ENCODE measurements around the gene ZC3H4. TPM values are rescaled to one million over a fixed set of nuclear protein-coding genes. Genes with fewer than 3 reads are reported as not detected.
"Not testable (repeated sequence)": the region's sequence is repeated elsewhere in the genome, so short reads cannot be mapped to it uniquely, and the experiment has no call there.

ZC3H4 gene
- total RNA-seq, 2 donors from 2014 or later: 35.3 to 49.1 TPM

DNA sequence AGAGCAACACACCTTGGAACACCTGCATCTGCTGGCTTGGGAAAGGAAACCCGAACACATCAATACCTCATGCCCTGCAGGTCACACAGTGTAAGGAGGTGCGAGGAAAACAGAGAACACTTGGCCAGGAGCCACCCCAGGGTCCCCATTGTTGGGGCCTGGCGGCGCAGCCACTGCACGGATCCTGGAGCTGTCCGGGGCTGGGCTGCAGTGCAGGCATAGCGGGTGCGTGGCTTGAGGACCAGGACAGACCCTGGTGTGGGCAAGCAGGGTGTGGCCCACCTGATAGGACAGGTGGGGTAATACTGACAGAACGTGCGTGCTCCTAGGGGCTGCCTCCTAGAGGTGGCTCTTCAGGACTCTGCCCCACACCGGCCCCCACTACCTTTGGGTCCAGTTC lies 48.3 kb downstream of the ZC3H4 start:
- TF ChIP-seq POLR2AphosphoS5 (IDR thresholded peaks at IDR 0.05): no peak
- TF ChIP-seq, protein P1, sequence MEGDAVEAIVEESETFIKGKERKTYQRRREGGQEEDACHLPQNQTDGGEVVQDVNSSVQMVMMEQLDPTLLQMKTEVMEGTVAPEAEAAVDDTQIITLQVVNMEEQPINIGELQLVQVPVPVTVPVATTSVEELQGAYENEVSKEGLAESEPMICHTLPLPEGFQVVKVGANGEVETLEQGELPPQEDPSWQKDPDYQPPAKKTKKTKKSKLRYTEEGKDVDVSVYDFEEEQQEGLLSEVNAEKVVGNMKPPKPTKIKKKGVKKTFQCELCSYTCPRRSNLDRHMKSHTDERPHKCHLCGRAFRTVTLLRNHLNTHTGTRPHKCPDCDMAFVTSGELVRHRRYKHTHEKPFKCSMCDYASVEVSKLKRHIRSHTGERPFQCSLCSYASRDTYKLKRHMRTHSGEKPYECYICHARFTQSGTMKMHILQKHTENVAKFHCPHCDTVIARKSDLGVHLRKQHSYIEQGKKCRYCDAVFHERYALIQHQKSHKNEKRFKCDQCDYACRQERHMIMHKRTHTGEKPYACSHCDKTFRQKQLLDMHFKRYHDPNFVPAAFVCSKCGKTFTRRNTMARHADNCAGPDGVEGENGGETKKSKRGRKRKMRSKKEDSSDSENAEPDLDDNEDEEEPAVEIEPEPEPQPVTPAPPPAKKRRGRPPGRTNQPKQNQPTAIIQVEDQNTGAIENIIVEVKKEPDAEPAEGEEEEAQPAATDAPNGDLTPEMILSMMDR (IDR thresholded peaks at IDR 0.05): no peak
- no peak for TF ChIP-seq POLR2A (IDR thresholded peaks at IDR 0.05)
- H3K9me3 ChIP-seq: no peaks in the 10 kb centered on the region
- WGBS: 87% methylated on average over 7 of the region's 11 CpGs
- intact Hi-C loops (cut with DNase I): no loop called here
- H3K27me3 ChIP-seq (replicated peaks; ENCODE audit: insufficient read depth): no peaks in the 10 kb centered on the region
- DNase-seq (ENCODE audit: low spot score): no peak
- no peak overlapping the region for H3K4me3 ChIP-seq
- H3K27ac ChIP-seq: no peak overlapping the region
- H3K36me3 ChIP-seq: peaks cover 5 to 24% of the 10 kb centered on the region in 2 donors
- no peaks in the 10 kb centered on the region for H3K4me1 ChIP-seq (replicated peaks)

DNA sequence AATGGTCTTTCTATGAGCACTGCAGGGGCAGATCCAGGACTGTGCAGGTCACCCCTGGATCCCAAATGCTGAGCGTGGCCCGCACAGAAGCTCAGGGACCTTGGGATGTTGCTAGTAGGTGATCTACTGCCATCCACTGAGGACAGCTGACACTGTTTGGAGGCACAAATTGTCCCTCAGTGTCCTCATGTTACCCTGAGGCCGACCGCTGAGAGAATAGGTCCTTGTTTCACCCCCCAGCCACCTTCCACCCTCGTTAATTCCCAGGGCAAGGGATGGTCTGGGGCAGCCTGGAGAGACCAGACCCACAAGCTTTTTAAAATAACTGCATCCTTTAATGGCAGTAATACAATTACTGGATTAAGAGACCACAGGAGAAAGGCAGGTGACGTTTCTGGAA lies 49.7 kb downstream of the ZC3H4 start:
- no peak overlapping the region for H3K27ac ChIP-seq
- H3K36me3 ChIP-seq: peaks cover 5 to 21% of the 10 kb centered on the region in 2 donors

DNA sequence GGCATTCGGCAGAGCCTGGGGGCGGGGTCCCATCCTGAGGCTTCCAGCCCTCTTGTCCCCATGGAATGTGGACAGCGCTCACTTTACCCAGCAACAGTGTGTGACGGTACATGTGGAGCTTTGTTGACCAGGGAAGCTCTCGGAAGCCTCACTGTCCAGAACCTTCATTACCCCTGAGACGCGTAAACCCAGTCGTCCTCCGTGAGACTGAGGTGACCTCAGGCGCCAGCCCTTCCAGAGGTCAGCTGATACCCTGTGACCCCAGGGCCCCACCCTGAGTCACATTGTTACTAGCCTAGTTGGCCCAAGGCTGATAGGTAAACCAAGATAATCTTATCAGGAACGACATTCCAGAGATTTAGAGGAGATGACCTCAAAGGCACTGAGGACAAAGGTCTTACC lies 55.0 kb downstream of the ZC3H4 start:
- Histone ChIP-seq H3K27ac (no peak overlapping the region), H3K27me3 (replicated peaks; ENCODE audit: insufficient read depth) (no peaks in the 10 kb centered on the region), H3K36me3 (no peaks in the 10 kb centered on the region), H3K4me1 (replicated peaks) (no peaks in the 10 kb centered on the region), H3K4me3 (no peak overlapping the region), H3K9me3 (no peaks in the 10 kb centered on the region)
- intact Hi-C loops (cut with DNase I): no loop called here
- 80% methylated on average over 11 of the region's 11 CpGs for WGBS
- DNase-seq (ENCODE audit: low spot score): no peak
- TF ChIP-seq, protein P1 (IDR thresholded peaks at IDR 0.05): no peak
- TF ChIP-seq POLR2AphosphoS5 (IDR thresholded peaks at IDR 0.05): no peak

More for the DNA sequence above, 49.7 kb downstream of the ZC3H4 start:
- 79% methylated on average over 6 of the region's 6 CpGs for WGBS
- TF ChIP-seq POLR2AphosphoS5 (IDR thresholded peaks at IDR 0.05): no peak
- no peaks in the 10 kb centered on the region for H3K4me1 ChIP-seq (replicated peaks)
- H3K27me3 ChIP-seq (replicated peaks; ENCODE audit: insufficient read depth): no peaks in the 10 kb centered on the region
- no peak for DNase-seq (ENCODE audit: low spot score)
- H3K4me3 ChIP-seq: no peak overlapping the region
- intact Hi-C loops (cut with DNase I): no loop called here
- no peaks in the 10 kb centered on the region for H3K9me3 ChIP-seq

DNA sequence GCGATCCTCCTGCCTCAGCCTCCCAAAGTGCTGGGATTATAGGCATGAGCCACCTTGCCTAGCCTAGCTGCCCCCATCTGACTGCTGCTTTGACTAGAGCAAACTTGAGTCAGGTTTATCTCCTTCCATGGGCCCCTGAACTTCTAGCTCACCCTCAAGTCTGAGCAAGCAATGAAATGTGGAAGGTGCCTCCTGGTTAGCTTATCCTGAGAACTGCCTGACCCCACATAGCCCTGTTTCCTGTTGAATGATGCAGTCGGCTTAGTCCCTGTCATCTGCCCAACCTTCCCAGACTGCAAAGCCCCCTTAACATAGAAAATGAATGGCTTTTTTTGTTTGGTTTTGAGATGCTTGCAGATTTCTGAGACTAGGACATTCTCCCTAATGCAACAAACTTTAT lies 56.2 kb downstream of the ZC3H4 start:
- Histone ChIP-seq H3K27ac (no peak overlapping the region), H3K27me3 (replicated peaks; ENCODE audit: insufficient read depth) (no peaks in the 10 kb centered on the region), H3K4me1 (replicated peaks) (no peaks in the 10 kb centered on the region), H3K9me3 (no peaks in the 10 kb centered on the region), H3K4me3 (no peak overlapping the region), H3K36me3 (no peaks in the 10 kb centered on the region)
- no peak for DNase-seq (ENCODE audit: low spot score)
- 72% methylated on average over 2 of the region's 2 CpGs for WGBS
- TF ChIP-seq, protein P1 (IDR thresholded peaks at IDR 0.05): no peak
- no peak for TF ChIP-seq POLR2A (IDR thresholded peaks at IDR 0.05)
- TF ChIP-seq POLR2AphosphoS5 (IDR thresholded peaks at IDR 0.05): no peak
- intact Hi-C loops (cut with DNase I): no loop called here

DNA sequence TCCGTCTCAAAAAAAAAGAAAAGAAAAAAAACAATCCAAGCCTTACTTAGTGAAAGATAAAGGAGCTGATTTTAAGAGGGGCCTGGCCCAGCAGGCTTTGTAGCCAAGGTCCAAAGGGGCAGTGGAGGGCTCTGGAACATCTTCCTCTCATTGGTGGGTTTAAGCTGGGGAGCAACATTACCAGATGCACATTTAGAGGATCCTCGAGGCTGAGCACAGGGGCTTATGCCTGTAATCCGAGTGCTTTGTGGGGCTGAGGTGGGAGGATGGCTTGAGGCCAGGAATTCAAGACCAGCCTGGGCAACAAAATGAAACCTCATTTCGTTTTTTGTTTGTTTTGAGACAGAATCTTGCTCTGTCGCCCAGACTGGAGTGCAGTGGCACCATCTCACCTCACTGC lies 57.2 kb downstream of the ZC3H4 start:
- 24% methylated on average over 5 of the region's 5 CpGs for WGBS
- no peaks in the 10 kb centered on the region for H3K27me3 ChIP-seq (replicated peaks; ENCODE audit: insufficient read depth)
- H3K4me1 ChIP-seq (replicated peaks): no peaks in the 10 kb centered on the region
- no peaks in the 10 kb centered on the region for H3K9me3 ChIP-seq
- H3K27ac ChIP-seq: no peak overlapping the region
- H3K4me3 ChIP-seq: no peak overlapping the region
- intact Hi-C loops (cut with DNase I): no loop called here
- TF ChIP-seq POLR2A (IDR thresholded peaks at IDR 0.05) (no peak), POLR2AphosphoS5 (IDR thresholded peaks at IDR 0.05) (no peak)
- TF ChIP-seq, protein P1 (IDR thresholded peaks at IDR 0.05): no peak
- no peak for DNase-seq (ENCODE audit: low spot score)
- no peaks in the 10 kb centered on the region for H3K36me3 ChIP-seq

DNA sequence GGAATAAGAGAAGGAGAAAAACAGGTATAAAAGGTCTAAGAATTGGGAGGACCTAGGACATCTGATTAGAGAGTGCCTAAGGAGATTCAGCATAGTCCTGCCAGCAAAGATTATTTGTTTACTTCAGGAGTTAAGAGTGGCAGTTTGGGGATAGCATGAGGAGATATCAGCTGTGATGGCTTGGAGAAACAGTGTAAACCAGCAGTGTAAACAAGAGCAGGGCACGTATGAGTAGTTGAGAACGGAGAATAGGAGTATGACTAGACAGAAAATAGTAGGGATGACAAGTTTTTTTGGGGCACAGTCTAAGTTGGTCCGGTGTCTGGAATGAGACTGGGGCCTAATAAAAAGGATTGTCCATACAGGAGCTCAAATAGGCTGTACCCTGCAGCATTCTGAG lies 63.0 kb downstream of the ZC3H4 start:
- H3K4me3 ChIP-seq; H3K4me1 ChIP-seq (replicated peaks); H3K9me3 ChIP-seq; DNase-seq (ENCODE audit: low spot score); H3K36me3 ChIP-seq; intact Hi-C loops (cut with DNase I); H3K27me3 ChIP-seq (replicated peaks; ENCODE audit: insufficient read depth); H3K27ac ChIP-seq: not testable (repeated sequence)
- WGBS: 61% methylated on average over 3 of the region's 3 CpGs
